Sigmoid colon (tissue), 3 donors: Measurements from ENCODE around the gene CYP26B1.

ENCODE experiments used
- CTCF ChIP-seq, 4 experiments: fragments of 450-650 bp in 3 of 4; fragments of 200-600 bp in 1 of 4; IDR thresholded peaks; one replicate each; pipeline ENCODE4 v1.5.1; 2016 to 2019; ENCODE audit warnings: antibody characterized with exemption in 4 of 4, mild to moderate bottlenecking in 3 of 4, moderate library complexity in 2 of 4
- POLR2A ChIP-seq, 2 donors: fragments of 450-650 bp; IDR thresholded peaks; one replicate each; pipeline ENCODE4 v1.6.1; 2016; ENCODE audit warnings: antibody characterized with exemption in 2 of 2, mild to moderate bottlenecking in 2 of 2, moderate library complexity in 2 of 2

DNA sequence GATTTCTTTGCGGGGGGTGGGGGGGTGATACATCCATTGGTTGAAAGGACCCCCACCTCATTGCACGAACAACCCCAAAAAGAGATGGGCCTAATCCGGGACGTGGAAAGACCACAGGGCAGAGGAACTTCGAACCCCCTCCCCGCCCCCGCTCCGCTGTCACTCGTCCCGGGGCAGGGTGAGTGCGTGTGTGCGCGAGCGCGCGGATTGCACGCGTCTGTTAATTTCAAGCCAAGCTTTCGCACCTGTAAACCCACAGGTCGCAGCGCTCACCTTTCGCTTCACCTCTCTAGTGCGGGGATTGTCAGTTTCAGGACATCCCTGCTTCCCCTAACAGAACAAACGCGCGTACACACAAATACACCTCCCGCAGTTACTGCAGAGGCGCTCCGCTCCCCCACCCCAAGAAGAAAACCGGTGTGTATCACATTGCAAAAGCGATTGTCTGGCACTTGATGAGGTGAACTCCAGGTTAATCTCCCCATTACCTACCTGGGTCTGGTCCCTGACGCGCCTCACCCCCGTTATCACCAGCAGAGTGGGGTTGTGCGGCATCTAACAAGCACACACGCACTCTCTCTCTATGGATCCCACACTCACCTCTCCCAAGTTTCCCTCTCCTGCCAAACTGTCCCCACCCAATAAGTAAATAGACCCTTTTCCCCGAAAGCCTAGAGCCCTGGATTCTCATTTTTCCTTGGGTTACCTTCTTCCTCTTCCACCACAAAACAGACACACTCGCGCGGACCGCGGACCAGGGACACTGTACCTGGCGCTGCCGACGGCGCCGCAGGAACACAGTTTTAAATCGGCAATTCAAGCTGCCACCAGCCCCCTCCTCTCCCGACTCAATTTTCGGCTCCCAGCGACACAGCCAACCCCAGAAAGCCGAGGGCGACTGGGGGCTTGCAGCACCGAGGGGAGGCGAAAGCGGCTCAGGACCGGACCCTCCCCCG is 1.0 kb downstream of the CYP26B1 start:
- TF ChIP-seq CTCF (IDR thresholded peaks at IDR 0.05) = no peak
- no peak for TF ChIP-seq POLR2A (IDR thresholded peaks at IDR 0.05)
